Sigmoid colon (tissue), 4 donors: ENCODE results near the gene NTN5.
A peak's percentile ranks its signal among the peaks of the same experiment; 100 is the strongest.

ENCODE experiments used
- EP300 ChIP-seq, 4 donors: sonication (generic); formaldehyde crosslinking; IDR thresholded peaks; one replicate each; pipeline ENCODE4 v1.6.1; 2017; ENCODE audit warnings: antibody characterized with exemption in 4 of 4
- POLR2A ChIP-seq, 2 donors: fragments of 450-650 bp; IDR thresholded peaks; one replicate each; pipeline ENCODE4 v1.6.1; 2016; ENCODE audit warnings: antibody characterized with exemption in 2 of 2, mild to moderate bottlenecking in 2 of 2, moderate library complexity in 2 of 2
- POLR2AphosphoS5 ChIP-seq, 4 donors: sonication (generic); formaldehyde crosslinking; IDR thresholded peaks; one replicate each; pipeline ENCODE4 v1.6.1; 2017; ENCODE audit warnings: antibody characterized with exemption in 4 of 4
- TF ChIP-seq, protein P1 (sequence below), 4 experiments: fragments of 450-650 bp in 3 of 4; fragments of 200-600 bp in 1 of 4; IDR thresholded peaks; one replicate each; pipeline ENCODE4 v1.5.1; 2016 to 2019; ENCODE audit warnings: antibody characterized with exemption in 4 of 4, mild to moderate bottlenecking in 3 of 4, moderate library complexity in 2 of 4

GRCh38 chr19:48695743-48696352 lies 23.0 kb upstream of the NTN5 start, which contains the start of gene FUT2:
- TF ChIP-seq EP300 (IDR thresholded peaks at IDR 0.05), result no peak
- TF ChIP-seq, protein P1, sequence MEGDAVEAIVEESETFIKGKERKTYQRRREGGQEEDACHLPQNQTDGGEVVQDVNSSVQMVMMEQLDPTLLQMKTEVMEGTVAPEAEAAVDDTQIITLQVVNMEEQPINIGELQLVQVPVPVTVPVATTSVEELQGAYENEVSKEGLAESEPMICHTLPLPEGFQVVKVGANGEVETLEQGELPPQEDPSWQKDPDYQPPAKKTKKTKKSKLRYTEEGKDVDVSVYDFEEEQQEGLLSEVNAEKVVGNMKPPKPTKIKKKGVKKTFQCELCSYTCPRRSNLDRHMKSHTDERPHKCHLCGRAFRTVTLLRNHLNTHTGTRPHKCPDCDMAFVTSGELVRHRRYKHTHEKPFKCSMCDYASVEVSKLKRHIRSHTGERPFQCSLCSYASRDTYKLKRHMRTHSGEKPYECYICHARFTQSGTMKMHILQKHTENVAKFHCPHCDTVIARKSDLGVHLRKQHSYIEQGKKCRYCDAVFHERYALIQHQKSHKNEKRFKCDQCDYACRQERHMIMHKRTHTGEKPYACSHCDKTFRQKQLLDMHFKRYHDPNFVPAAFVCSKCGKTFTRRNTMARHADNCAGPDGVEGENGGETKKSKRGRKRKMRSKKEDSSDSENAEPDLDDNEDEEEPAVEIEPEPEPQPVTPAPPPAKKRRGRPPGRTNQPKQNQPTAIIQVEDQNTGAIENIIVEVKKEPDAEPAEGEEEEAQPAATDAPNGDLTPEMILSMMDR (IDR thresholded peaks at IDR 0.05), result no peak
- TF ChIP-seq POLR2AphosphoS5 (IDR thresholded peaks at IDR 0.05), result peak in 1 of 4 donors; percentile 30
- peak in 1 of 2 donors; percentile 86 for TF ChIP-seq POLR2A (IDR thresholded peaks at IDR 0.05)
